ENCODE data around the gene IGIP.

Gene IGIP

GRCh38 chr5:140125637-140126036, at the start of gene IGIP:
Gene IGIP, plus strand, starts transcription at chr5:140125937. Its CDS starts 2,540 bp downstream, at chr5:140128477.
- H3K4me3 ChIP-seq (ENCODE audit: low read depth, low read length), result no peak within 1 kb of the TSS

GRCh38 chr5:140076142-140076541, 49.6 kb upstream of the IGIP start:
- H3K4me3 ChIP-seq (ENCODE audit: low read depth, low read length), result no peak overlapping the region

GRCh38 chr5:140076788-140077187, 48.9 kb upstream of the IGIP start:
- H3K4me3 ChIP-seq (ENCODE audit: low read depth, low read length), result no peak overlapping the region

- no peak overlapping the region for H3K4me3 ChIP-seq (ENCODE audit: low read depth, low read length)
These were observed 42.6 kb upstream of the IGIP start for GRCh38 chr5:140083120-140083519.

- H3K4me3 ChIP-seq (ENCODE audit: low read depth, low read length), result no peak overlapping the region
These were observed 42.1 kb upstream of the IGIP start for GRCh38 chr5:140083650-140084049.

- no peak overlapping the region for H3K4me3 ChIP-seq (ENCODE audit: low read depth, low read length)
These were observed 41.2 kb upstream of the IGIP start for GRCh38 chr5:140084541-140084940.

GRCh38 chr5:140090251-140090650, 35.5 kb upstream of the IGIP start:
- H3K4me3 ChIP-seq (ENCODE audit: low read depth, low read length), result no peak overlapping the region

GRCh38 chr5:140093179-140093578, 32.6 kb upstream of the IGIP start:
- H3K4me3 ChIP-seq (ENCODE audit: low read depth, low read length), result no peak overlapping the region

GRCh38 chr5:140093866-140094265, 31.9 kb upstream of the IGIP start:
- H3K4me3 ChIP-seq (ENCODE audit: low read depth, low read length), result no peak overlapping the region

- no peak overlapping the region for H3K4me3 ChIP-seq (ENCODE audit: low read depth, low read length)
These were observed 30.8 kb upstream of the IGIP start for GRCh38 chr5:140094889-140095288.

GRCh38 chr5:140101179-140101578, 24.6 kb upstream of the IGIP start:
- no peak overlapping the region for H3K4me3 ChIP-seq (ENCODE audit: low read depth, low read length)

- H3K4me3 ChIP-seq (ENCODE audit: low read depth, low read length), result no peak overlapping the region
These were observed 22.6 kb upstream of the IGIP start for GRCh38 chr5:140103154-140103553.

- H3K4me3 ChIP-seq (ENCODE audit: low read depth, low read length), result no peak overlapping the region
These were observed 21.6 kb upstream of the IGIP start for GRCh38 chr5:140104100-140104499.

- no peak overlapping the region for H3K4me3 ChIP-seq (ENCODE audit: low read depth, low read length)
These were observed 19.6 kb upstream of the IGIP start for GRCh38 chr5:140106101-140106500.

- peak overlapping the region; percentile 71 for H3K4me3 ChIP-seq (ENCODE audit: low read depth, low read length)
These were observed 18.9 kb upstream of the IGIP start for GRCh38 chr5:140106805-140107311.

GRCh38 chr5:140107312-140108092, 18.2 kb upstream of the IGIP start:
- peak overlapping the region; percentile 71 for H3K4me3 ChIP-seq (ENCODE audit: low read depth, low read length)

GRCh38 chr5:140108093-140109017, 17.4 kb upstream of the IGIP start:
- peak overlapping the region; percentile 71 for H3K4me3 ChIP-seq (ENCODE audit: low read depth, low read length)

- H3K4me3 ChIP-seq (ENCODE audit: low read depth, low read length), result no peak overlapping the region
These were observed 16.5 kb upstream of the IGIP start for GRCh38 chr5:140109018-140109758.

GRCh38 chr5:140109759-140110645, 15.7 kb upstream of the IGIP start:
- H3K4me3 ChIP-seq (ENCODE audit: low read depth, low read length), result no peak overlapping the region

GRCh38 chr5:140110646-140110957, 15.1 kb upstream of the IGIP start:
- H3K4me3 ChIP-seq (ENCODE audit: low read depth, low read length), result no peak overlapping the region
